Fibroblast of skin of back (primary cell): Measurements from ENCODE around the gene IL21R. TPM values are rescaled to one million over a fixed set of nuclear protein-coding genes. Genes with fewer than 3 reads are reported as not detected.

ENCODE experiments used
- DNase-seq: peaks from one replicate; pipeline ENCODE4 v3.0.0-alpha.2; 2013
- polyA plus RNA-seq, 2 experiments: library from polyadenylated mRNA; unstranded; fragments of 120-200 nt; gene quantifications; one replicate each; pipeline ENCODE4 v1.2.1, GENCODE V29; 2013; ENCODE audit not compliant: insufficient read length in 2 of 2

Gene IL21R
- 1.3 TPM for polyA plus RNA-seq (2013, experiment 1 of 2; ENCODE audit: insufficient read length)
- polyA plus RNA-seq (2013, experiment 2 of 2; ENCODE audit: insufficient read length): 0.66 TPM

DNA sequence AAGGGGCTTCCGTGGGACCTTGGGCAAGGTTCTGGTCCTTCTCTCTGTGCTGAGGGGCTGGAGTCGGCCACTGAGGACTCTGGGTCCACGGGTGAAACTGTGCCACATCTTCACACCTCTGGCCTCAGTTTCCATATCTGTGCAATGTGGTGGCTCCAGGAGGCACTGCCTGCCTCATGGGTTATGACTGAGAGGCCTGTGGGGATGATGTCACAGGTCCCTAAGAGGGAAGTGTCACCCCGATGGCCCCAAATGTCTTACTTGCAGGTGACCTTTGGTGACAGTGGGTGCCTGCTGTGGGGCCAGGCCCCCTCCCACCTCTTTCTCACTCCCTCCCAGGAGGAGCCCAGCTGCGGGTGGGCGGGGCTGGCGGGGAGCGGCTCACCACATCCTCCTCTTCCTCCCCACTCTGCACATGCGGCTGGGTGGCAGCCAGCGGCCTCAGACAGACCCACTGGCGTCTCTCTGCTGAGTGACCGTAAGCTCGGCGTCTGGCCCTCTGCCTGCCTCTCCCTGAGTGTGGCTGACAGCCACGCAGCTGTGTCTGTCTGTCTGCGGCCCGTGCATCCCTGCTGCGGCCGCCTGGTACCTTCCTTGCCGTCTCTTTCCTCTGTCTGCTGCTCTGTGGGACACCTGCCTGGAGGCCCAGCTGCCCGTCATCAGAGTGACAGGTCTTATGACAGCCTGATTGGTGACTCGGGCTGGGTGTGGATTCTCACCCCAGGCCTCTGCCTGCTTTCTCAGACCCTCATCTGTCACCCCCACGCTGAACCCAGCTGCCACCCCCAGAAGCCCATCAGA lies at the start of gene IL21R:
TSS of gene IL21R (plus strand) at position 407 of the 801 bp plus-strand sequence. CDS start 27,898 bp downstream, outside the sequence.
- peak; percentile 69 for DNase-seq

DNA sequence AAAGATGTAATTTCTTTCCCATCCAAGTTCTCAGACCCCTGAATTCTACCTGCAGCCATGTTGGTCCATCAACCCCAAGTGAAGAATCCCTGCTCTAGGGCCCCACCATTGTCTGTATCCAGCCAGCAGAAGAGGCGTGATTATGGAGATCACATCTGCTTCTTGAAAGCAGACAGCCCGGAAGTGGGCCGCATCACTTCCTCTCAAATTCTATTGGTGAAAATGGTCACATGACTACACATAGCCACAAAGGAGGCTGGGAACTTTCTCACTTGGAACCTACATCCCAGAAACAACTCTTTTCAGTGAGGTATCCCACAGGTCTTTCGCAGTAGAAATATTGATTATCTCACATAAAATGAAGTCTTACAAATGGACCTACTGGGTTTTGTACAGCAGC lies 48.1 kb upstream of the IL21R start:
- DNase-seq: no peak

DNA sequence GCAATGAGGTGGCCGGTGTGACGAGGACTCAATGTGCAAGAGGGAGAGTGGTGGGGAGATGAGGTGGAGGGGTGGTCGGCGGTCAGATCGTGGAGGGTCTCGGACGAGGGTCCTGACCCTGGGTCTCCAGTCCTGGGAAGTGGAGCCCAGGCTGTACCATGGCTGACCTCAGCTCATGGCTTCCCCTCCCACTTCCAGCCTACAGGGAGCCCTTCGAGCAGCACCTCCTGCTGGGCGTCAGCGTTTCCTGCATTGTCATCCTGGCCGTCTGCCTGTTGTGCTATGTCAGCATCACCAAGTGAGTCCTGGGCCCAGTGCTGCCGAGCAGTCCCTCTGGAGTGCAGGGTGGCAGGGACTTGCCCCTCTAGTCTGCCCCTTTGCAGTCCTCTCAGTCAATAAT lies 46.4 kb upstream of the IL21R start:
- peak; percentile 37 for DNase-seq

DNA sequence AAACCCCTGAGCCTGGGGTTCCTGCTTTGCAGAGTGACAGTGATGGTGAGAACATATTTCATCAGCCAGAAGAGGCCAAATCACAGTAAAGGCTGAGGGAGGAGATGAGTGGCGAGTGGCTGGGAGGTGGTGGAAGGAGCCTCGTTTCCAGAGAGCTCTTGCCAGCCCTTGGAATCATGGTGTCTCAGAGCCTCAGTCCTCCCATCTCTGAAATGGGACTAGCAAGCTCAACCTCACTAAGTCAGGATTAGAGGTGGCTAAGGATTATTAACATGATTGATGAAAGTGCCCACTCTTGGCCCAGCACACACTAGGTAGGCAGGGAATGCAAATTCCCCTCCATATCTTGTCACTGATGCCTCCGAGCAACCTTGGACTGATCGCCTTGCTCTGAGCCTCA lies 45.2 kb upstream of the IL21R start:
- no peak for DNase-seq

DNA sequence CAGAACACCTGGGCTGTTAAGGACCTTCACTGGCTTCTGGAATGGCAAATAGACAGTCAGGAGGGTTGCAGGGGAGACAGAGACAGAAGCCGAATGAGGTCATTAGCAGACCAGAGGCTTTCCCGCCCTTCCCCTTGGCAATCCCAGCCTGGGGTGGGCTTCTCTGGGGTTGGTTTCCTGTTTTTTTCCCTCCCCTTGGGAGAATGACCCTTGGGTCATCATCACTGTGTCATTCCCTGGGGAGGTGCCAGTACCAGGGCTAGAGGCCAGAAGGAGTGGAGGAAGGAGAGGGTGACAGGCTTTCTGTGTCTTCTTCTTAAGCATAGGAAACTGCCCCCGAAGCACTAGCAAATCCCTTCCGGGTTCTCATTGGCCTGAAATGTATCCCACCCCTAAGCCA lies 42.9 kb upstream of the IL21R start:
- DNase-seq: no peak

DNA sequence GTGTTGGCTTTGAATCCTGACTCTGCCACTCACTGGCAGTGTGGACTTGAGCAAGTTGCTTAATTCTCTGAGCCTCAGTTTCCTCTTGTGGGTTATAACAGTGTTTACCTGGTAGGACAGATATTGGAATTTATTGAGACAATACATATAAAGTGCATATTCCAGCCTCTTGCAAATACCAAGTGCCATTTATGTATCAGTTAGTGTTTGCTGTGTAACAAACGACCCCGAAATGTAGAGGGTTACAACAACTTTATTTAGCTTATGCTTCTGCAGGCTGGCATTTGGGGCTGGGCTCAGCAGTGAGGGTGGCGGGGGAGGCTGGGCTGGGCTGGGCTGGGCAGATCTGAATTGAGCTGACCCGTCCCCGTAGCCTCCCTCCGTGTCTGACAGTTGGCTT lies 42.4 kb upstream of the IL21R start:
- DNase-seq: no peak

DNA sequence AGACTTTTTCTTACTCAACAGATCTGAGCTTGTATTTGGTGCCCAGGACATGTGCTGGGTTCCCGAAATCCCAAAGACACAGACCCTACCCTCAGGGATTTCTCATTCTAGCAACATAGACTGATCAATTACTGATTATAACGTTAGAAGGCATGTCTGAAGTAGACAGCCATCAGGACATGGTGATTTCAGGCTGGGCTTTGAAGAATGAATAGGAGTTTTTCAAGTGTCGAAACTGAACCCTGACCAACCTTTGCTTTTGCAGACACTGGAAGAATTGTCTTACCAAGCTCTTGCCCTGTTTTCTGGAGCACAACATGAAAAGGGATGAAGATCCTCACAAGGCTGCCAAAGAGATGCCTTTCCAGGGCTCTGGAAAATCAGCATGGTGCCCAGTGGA lies 40.0 kb upstream of the IL21R start:
- DNase-seq: no peak

DNA sequence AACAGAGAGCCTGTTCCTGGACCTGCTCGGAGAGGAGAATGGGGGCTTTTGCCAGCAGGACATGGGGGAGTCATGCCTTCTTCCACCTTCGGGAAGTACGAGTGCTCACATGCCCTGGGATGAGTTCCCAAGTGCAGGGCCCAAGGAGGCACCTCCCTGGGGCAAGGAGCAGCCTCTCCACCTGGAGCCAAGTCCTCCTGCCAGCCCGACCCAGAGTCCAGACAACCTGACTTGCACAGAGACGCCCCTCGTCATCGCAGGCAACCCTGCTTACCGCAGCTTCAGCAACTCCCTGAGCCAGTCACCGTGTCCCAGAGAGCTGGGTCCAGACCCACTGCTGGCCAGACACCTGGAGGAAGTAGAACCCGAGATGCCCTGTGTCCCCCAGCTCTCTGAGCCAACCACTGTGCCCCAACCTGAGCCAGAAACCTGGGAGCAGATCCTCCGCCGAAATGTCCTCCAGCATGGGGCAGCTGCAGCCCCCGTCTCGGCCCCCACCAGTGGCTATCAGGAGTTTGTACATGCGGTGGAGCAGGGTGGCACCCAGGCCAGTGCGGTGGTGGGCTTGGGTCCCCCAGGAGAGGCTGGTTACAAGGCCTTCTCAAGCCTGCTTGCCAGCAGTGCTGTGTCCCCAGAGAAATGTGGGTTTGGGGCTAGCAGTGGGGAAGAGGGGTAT lies 39.3 kb upstream of the IL21R start:
- no peak for DNase-seq

DNA sequence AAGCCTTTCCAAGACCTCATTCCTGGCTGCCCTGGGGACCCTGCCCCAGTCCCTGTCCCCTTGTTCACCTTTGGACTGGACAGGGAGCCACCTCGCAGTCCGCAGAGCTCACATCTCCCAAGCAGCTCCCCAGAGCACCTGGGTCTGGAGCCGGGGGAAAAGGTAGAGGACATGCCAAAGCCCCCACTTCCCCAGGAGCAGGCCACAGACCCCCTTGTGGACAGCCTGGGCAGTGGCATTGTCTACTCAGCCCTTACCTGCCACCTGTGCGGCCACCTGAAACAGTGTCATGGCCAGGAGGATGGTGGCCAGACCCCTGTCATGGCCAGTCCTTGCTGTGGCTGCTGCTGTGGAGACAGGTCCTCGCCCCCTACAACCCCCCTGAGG lies 38.7 kb upstream of the IL21R start:
- DNase-seq: no peak

DNA sequence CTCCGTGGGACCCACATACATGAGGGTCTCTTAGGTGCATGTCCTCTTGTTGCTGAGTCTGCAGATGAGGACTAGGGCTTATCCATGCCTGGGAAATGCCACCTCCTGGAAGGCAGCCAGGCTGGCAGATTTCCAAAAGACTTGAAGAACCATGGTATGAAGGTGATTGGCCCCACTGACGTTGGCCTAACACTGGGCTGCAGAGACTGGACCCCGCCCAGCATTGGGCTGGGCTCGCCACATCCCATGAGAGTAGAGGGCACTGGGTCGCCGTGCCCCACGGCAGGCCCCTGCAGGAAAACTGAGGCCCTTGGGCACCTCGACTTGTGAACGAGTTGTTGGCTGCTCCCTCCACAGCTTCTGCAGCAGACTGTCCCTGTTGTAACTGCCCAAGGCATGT lies 38.2 kb upstream of the IL21R start:
- DNase-seq: no peak

DNA sequence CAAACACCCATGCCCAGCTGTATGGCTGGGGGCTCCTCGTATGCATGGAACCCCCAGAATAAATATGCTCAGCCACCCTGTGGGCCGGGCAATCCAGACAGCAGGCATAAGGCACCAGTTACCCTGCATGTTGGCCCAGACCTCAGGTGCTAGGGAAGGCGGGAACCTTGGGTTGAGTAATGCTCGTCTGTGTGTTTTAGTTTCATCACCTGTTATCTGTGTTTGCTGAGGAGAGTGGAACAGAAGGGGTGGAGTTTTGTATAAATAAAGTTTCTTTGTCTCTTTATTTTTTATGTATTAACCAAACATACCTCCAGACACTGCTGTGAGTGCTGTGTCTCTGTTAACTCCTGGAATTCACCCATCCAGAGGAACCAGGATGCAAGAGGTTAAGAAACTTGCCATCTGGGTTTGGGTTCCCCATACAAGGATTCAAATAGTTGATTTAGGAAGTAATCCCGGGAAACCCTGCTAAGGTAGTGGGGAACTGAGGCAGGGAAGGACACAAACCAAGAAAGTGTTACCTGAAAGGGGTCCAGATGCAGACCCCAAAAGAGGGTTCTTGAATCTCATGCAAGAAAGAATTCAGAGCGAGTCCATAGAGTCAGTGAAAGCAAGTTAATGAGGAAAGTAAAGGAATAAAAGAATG lies 37.4 kb upstream of the IL21R start:
- no peak for DNase-seq

DNA sequence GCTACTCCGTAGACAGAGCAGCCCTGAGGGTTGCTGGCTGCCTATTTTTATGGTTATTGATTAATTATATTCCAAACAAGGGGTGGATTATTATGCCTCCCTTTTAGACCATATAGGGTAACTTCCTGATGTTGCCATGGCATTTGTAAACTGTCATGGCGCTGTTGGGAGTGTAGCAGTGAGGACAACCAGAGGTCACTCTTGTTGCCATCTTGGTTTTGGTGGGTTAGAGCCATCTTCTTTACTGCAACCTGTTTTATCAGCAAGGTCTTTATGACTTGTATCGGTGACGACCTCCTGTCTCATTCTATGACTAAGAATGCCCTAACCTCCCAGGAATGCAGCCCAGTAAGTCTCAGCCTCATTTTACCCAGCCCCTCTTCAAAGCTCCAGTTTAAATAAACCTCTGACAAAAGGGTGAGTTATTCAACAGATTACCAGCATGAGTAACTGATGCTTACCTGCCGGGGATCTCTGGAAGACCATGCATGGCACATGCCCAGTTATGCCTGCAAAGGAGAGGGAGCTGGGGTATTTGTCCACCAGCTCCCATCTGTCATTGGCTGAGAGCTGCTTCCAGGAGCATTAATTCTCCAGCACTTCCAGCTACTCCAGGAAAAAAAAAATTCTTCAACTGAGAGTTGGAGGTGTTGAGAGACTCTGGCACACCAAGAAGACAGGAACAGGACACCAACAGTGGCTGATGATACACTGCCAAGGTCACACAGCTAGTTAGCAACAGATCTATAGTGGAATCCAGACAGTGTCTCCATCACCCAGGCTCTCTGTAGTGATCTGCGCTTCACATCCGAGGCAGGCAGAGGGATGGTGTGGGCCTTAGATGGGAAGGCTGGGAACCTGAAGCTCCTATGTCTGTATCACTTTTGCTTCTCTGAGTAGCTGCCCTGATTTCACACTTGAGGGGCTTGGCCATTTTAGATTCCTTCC lies 36.6 kb upstream of the IL21R start:
- DNase-seq: peak; percentile 76

DNA sequence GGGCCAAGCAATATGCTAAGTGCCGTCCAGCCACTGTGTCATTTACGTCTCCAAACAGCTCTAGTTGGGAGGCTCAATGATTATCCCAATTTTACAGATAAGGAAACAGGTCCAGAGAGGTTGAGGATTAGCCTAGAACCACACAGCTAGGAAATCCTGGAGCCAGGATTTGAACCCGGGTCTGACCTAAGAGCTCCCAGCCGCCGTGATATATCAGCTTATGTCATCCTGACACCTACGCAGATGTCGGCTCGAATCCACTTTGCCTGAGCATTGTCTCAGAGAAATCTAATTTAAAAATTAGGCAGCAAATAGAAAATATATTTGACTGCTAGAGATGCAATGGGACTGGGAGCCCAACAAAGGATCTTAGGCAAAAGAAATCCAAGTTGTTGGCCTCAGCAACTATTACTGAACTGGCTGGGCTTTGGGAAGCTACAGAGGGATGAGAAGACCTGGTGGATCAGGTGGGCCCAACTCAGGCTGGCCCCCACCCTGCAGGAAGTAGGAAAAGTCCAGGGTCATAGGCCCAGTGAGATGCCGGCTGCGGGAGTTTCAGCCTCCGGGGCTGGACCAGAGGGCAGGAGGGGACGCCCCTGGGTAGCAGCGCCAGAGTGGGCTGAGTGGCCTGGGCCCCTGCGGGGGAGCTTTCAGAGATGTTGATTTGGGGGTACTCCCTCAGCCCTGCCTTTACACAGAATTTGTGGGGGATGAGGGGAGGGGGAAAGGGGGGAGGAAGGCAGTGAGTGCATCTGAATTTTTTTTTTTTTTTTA lies 35.1 kb upstream of the IL21R start:
- no peak for DNase-seq

DNA sequence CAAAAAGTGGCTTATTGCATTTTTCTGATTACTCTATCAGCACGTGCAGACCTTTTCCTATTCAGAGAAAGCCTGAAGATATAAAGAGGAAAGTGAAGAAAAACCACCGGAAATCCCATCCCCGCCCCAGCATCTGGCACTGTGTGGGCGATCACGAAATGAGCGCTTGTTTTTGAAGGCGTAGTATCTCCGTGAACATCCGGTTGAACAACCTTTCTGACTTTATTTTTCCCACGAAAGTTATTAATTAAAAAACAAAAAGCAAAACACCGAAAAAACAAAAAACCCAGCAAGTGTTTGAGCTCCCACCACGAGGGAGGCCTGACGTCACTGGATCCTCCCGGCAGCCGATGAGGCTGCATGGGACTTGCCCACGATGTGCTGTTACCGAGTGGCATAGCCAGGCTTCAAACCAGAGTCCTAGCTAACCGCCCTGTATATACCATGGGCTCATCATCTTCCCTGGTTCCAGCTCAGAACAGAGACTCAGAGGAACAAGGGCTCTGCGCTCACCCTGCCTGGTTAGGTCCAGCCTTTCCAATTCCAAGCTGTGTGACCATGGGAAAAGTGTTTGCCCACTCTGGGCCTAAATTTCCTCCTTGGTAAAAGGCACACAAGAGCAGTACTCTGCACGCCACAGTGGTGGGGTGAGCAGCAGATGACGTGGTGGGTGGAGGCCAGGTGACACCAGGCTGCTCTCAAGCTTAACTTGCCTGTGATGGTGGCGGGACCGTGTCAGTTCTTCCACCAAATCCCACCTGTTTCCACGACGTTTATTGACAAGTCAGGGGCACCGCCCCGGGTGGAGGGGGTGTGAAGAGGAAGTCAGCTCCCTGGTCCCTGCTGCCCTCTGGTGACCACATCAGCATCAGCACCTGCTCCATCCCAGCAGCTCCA lies 34.3 kb upstream of the IL21R start:
- DNase-seq: peak; percentile 62

DNA sequence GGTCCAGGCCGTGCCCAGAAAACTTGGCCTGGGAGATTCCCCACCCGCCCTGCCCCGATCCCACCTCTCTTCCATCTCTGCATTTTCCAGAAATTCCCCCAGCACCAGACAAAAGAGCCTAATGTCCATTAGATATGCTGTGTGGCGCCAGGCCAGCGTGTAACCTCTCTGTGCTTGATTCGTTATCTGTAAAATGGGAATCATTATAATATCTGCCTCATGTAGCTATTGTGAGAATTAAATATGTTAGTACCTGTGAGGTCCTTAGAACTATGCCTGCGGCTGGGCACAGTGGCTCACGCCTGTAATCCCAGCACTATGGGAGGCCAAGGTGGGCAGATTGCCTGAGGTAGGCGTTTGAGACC lies 33.6 kb upstream of the IL21R start:
- no peak for DNase-seq

DNA sequence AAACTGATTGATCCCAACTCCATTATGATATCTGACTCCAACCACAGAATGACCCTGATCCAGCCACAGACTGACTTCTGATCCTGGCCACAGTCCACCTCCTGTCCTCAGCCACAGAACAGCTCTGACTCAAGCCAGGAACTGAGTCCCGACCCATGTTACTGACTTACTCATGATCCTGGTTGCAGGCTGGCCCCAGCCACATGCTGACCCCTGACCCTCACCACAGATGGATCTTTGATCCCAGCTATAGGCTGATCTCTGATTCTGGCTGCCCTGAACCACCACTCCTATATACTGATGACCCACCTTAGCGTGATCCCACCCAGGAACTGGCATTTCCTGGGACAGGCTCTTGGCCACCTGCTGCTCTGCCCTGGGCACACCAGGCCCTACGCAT lies 32.2 kb upstream of the IL21R start:
- DNase-seq: no peak

DNA sequence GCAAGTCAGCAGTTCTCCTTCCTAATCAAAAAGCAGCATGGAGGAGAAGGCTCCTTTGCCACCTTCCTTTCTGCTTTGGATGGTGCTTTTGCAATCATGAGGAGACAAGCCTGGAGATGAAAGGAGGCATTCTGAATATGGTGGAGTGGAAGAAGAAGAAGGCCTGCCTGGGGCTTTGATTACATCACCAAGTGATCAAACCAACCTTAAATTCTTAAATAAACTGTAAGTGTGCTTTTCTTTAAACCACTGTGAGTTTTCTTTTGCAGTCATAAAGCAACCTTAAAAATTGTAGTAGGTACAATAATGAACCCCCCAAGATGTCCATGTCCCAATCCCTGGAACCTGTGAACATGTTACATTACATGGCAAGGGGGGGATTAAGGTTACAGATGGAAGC lies 31.7 kb upstream of the IL21R start:
- DNase-seq: no peak

DNA sequence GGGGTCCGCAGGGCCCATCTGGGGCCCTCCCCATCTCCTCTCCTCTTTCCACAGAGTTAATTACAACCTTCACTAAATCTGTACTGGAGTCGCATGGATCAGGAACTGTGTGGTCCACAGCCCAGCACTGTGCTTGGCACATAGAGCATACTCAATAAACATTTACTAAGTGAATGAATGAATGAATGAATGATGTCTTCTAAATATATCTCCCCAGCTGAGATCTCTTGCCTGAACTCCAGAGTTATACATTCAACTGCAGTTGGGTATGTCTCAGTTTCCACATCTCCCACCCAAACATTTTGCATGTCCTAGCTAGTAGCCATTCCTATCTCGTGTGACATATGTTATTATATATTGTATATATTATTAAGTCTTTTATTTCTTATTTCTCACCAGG lies 28.7 kb upstream of the IL21R start:
- DNase-seq: no peak

DNA sequence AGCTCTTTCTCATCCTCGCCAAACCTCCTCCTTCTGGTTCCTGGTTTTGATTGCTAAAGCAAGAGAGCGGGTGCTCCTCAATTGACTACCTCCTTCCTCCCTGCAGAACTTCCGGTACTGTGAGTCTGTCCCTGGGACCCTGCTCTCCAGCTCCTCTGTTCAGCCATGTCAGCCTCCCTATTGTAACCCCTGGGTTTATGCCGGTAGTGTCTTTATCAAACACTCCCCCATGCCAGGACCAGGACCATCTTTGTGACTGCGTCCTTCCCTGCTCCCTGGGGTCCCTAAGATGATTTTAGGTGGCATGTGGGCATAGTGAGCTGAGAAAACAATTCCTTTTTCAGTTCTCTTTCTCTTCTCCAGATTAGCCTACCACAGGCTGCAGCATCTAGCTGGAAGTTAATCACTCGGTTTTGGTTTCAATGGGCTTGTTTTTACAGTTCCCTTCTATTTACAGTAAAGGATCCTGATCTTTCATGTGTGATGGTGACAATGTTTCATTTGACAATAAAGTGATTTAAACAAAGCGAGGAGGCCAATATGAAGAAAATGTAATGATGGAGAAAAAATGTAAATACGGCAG lies 27.7 kb upstream of the IL21R start:
- DNase-seq: no peak

DNA sequence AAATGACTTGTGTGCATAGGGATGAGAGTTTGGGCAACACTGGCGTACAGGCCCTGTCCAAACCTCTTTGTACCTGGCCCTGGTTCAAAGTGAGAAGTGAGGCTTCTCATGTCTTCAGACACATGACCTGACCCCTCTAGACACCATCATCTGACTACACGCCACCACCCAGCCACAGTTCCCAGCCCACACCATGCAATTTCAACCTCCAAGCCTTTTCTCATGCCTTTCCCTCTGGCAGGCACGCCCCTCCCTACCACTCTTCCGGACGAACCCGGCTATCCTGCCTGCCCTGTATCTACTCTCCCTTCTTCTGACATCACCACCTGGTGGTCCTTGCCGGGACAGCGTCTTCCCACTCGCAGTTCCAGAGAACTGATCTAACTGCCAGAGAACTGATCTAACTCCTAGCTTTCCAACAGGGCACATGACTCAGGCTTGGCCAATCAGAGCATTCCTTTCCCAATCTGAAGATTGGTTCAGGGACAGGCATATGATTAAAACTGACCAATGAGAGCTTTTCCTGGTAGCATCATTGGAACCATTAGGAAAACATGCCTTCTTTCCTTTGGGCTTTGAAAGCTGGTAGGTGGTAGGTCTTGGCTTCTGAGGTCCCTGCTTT lies 27.1 kb upstream of the IL21R start:
- DNase-seq: peak; percentile 83
